ENCODE measurements around the gene KCNAB2. TPM values are rescaled to one million over a fixed set of nuclear protein-coding genes. Genes with fewer than 3 reads are reported as not detected.

The KCNAB2 gene
- total RNA-seq, 1 donor from 2014 or later, result 8.8 TPM

GRCh38 chr1:6113745-6114144 lies 68.1 kb downstream of the KCNAB2 start:
- DNase-seq (ENCODE audit: extremely low spot score in 2 of 2), result no peak
- TF ChIP-seq, protein P1, sequence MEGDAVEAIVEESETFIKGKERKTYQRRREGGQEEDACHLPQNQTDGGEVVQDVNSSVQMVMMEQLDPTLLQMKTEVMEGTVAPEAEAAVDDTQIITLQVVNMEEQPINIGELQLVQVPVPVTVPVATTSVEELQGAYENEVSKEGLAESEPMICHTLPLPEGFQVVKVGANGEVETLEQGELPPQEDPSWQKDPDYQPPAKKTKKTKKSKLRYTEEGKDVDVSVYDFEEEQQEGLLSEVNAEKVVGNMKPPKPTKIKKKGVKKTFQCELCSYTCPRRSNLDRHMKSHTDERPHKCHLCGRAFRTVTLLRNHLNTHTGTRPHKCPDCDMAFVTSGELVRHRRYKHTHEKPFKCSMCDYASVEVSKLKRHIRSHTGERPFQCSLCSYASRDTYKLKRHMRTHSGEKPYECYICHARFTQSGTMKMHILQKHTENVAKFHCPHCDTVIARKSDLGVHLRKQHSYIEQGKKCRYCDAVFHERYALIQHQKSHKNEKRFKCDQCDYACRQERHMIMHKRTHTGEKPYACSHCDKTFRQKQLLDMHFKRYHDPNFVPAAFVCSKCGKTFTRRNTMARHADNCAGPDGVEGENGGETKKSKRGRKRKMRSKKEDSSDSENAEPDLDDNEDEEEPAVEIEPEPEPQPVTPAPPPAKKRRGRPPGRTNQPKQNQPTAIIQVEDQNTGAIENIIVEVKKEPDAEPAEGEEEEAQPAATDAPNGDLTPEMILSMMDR (IDR thresholded peaks at IDR 0.05), result no peak
- TF ChIP-seq POLR2A (IDR thresholded peaks at IDR 0.05) (no peak), POLR2AphosphoS5 (IDR thresholded peaks at IDR 0.05; ENCODE audit: insufficient read depth in 1 of 2, low read depth in 1 of 2) (no peak)
- Histone ChIP-seq H3K36me3 (no peaks in the 10 kb centered on the region), H3K4me3 (no peak overlapping the region), H3K4me1 (no peaks in the 10 kb centered on the region), H3K27ac (no peak overlapping the region), H3K27me3 (no peaks in the 10 kb centered on the region), H3K9me3 (no peaks in the 10 kb centered on the region)
- intact Hi-C loops (cut with DNase I), result no loop called here

- TF ChIP-seq POLR2AphosphoS5 (IDR thresholded peaks at IDR 0.05; ENCODE audit: insufficient read depth in 1 of 2, low read depth in 1 of 2) (no peak), POLR2A (IDR thresholded peaks at IDR 0.05) (no peak)
- H3K9me3 ChIP-seq, result no peaks in the 10 kb centered on the region
- no peak for DNase-seq (ENCODE audit: extremely low spot score in 2 of 2)
- H3K27ac ChIP-seq, result no peak overlapping the region
- intact Hi-C loops (cut with DNase I), result no loop called here
- H3K27me3 ChIP-seq, result no peaks in the 10 kb centered on the region
- H3K36me3 ChIP-seq, result no peaks in the 10 kb centered on the region
- H3K4me3 ChIP-seq, result no peak overlapping the region
- H3K4me1 ChIP-seq, result no peaks in the 10 kb centered on the region
These were observed 70.4 kb downstream of the KCNAB2 start for GRCh38 chr1:6116137-6116536.

DNA sequence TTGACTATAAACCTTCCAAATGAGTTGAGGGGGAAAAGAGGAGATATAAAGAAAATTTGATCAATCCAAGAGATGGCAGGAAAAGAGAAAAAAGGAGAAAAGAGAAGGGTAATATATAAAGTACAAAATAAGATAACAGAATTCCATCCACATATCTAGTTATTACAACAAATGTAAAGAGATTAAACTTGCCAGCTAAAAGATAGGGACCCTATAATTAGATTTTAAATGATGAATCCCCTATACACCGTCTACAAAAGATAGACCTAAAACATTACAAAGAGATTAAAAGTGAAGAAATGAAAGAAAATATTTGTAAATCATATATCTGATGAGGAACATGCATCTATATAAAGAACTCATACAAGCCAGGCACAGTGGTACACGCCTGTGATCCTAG lies 71.4 kb downstream of the KCNAB2 start:
- TF ChIP-seq, protein P1 (IDR thresholded peaks at IDR 0.05), result no peak
- TF ChIP-seq POLR2A (IDR thresholded peaks at IDR 0.05), result no peak
- TF ChIP-seq POLR2AphosphoS5 (IDR thresholded peaks at IDR 0.05; ENCODE audit: insufficient read depth in 1 of 2, low read depth in 1 of 2), result no peak
- H3K4me1 ChIP-seq, result no peaks in the 10 kb centered on the region
- no peak for DNase-seq (ENCODE audit: extremely low spot score in 2 of 2)
- no peaks in the 10 kb centered on the region for H3K27me3 ChIP-seq
- intact Hi-C loops (cut with DNase I), result no loop called here
- no peaks in the 10 kb centered on the region for H3K9me3 ChIP-seq
- no peak overlapping the region for H3K27ac ChIP-seq
- no peaks in the 10 kb centered on the region for H3K36me3 ChIP-seq
- no peak overlapping the region for H3K4me3 ChIP-seq

GRCh38 chr1:6117624-6118023 lies 71.9 kb downstream of the KCNAB2 start:
- H3K27me3 ChIP-seq, result no peaks in the 10 kb centered on the region
- H3K36me3 ChIP-seq, result no peaks in the 10 kb centered on the region
- H3K4me1 ChIP-seq, result no peaks in the 10 kb centered on the region
- intact Hi-C loops (cut with DNase I), result no loop called here
- TF ChIP-seq POLR2A (IDR thresholded peaks at IDR 0.05) (no peak), POLR2AphosphoS5 (IDR thresholded peaks at IDR 0.05; ENCODE audit: insufficient read depth in 1 of 2, low read depth in 1 of 2) (no peak)
- TF ChIP-seq, protein P1 (IDR thresholded peaks at IDR 0.05), result no peak
- H3K9me3 ChIP-seq, result no peaks in the 10 kb centered on the region
- H3K4me3 ChIP-seq, result no peak overlapping the region
- no peak overlapping the region for H3K27ac ChIP-seq
- no peak for DNase-seq (ENCODE audit: extremely low spot score in 2 of 2)

GRCh38 chr1:6118415-6118814 lies 72.7 kb downstream of the KCNAB2 start:
- H3K36me3 ChIP-seq, result no peaks in the 10 kb centered on the region
- DNase-seq (ENCODE audit: extremely low spot score in 2 of 2), result no peak
- intact Hi-C loops (cut with DNase I), result no loop called here
- no peaks in the 10 kb centered on the region for H3K9me3 ChIP-seq
- H3K4me3 ChIP-seq, result no peak overlapping the region
- no peaks in the 10 kb centered on the region for H3K27me3 ChIP-seq
- H3K4me1 ChIP-seq, result no peaks in the 10 kb centered on the region
- TF ChIP-seq, protein P1 (IDR thresholded peaks at IDR 0.05), result no peak
- TF ChIP-seq POLR2AphosphoS5 (IDR thresholded peaks at IDR 0.05; ENCODE audit: insufficient read depth in 1 of 2, low read depth in 1 of 2), result no peak
- no peak for TF ChIP-seq POLR2A (IDR thresholded peaks at IDR 0.05)
- no peak overlapping the region for H3K27ac ChIP-seq
